ENCODE results near the gene WDR41. TPM values are rescaled to one million over a fixed set of nuclear protein-coding genes. Genes with fewer than 3 reads are reported as not detected.
A peak's percentile ranks its signal among the peaks of the same experiment; 100 is the strongest.

WDR41 gene
- total and polyA plus RNA-seq, 2 of the 4 experiments (the other 2 are of a cell fraction): 38.1 to 72.1 TPM

- no peak overlapping the region for H3K4ac ChIP-seq (ENCODE audit: low read depth, low read length)
- DNase-seq (no peak), ATAC-seq (ENCODE audit: low read depth) (no peak)
- WGBS, 2 experiments (ENCODE audit: extremely low coverage in 2 of 2, insufficient read length in 1 of 2): 100% methylated on average over 1 of the region's 5 CpGs; no CpG with 5 or more reads in 1 of the 2 experiments
- no peak overlapping the region for H3K4me2 ChIP-seq (ENCODE audit: low read depth, low read length)
- TF ChIP-seq BHLHE40 (IDR thresholded peaks at IDR 0.05; ENCODE audit: low read depth, low read length) (no peak), MAFK (IDR thresholded peaks at IDR 0.05; ENCODE audit: low read depth, low read length) (no peak), USF2 (IDR thresholded peaks at IDR 0.05; ENCODE audit: low read depth, low read length) (no peak), CEBPB (IDR thresholded peaks at IDR 0.05; ENCODE audit: low read depth, low read length) (no peak), RFX5 (IDR thresholded peaks at IDR 0.05; ENCODE audit: low read depth, low read length) (no peak)
- H4K8ac ChIP-seq (ENCODE audit: low read depth in 2 of 2, low read length in 2 of 2): no peak overlapping the region
- H3K9me1 ChIP-seq (ENCODE audit: insufficient read depth, low read length): peaks cover 17% of the 10 kb centered on the region
- ChIA-PET CTCF (interaction anchor here (0.6 kb wide), 1 partner anchor 73 kb away, joined by 3 read pairs; no protein-coding TSS in a partner anchor), POLR2A (ENCODE audit: unreplicated experiment) (no interaction called here)
- no peaks in the 10 kb centered on the region for H4K20me1 ChIP-seq (ENCODE audit: insufficient read depth, low read length)
- H3K18ac ChIP-seq (ENCODE audit: low read depth, low read length): no peak overlapping the region
- H3K56ac ChIP-seq (ENCODE audit: extremely low read depth, insufficient read depth, low read length): no peak overlapping the region
- H3K27ac ChIP-seq (ENCODE audit: insufficient read depth, low read length): no peak overlapping the region
- no peaks in the 10 kb centered on the region for H3K9me3 ChIP-seq (ENCODE audit: control insufficient read depth, insufficient read depth, low read length)
- H4K91ac ChIP-seq (ENCODE audit: insufficient read depth, low read depth, low read length): no peak overlapping the region
- no peak overlapping the region for H3K23ac ChIP-seq (ENCODE audit: low read depth, low read length)
- H3K14ac ChIP-seq (replicated peaks; ENCODE audit: low read depth, low read length): no peak overlapping the region
- H4K5ac ChIP-seq (ENCODE audit: low read depth, low read length): no peak overlapping the region
- dilution Hi-C loops (cut with HindIII; ENCODE audit: low sequenced_read_pairs, unreplicated experiment): no loop called here
- in situ Hi-C loops (cut with MboI; ENCODE audit: low sequenced_read_pairs): no loop called here
- peaks cover 0 to 5% of the 10 kb centered on the region in 2 experiments; a peak in 1 of 4 replicates for H3K79me1 ChIP-seq (ENCODE audit: low read depth in 1 of 2, low read length in 2 of 2)
- H3K36me3 ChIP-seq (ENCODE audit: control insufficient read depth, insufficient read depth, low read length): no peaks in the 10 kb centered on the region; the same call in 1 of the 2 replicates
- H2AFZ ChIP-seq (replicated peaks; ENCODE audit: low read length, poor library complexity): no peak overlapping the region
- no peak overlapping the region for H2BK20ac ChIP-seq (ENCODE audit: low read depth, low read length)
- BruUV-seq (replicated peaks): no TSS peak
- intact Hi-C loops (cut with micrococcal nuclease): loop anchor here (5.0 kb wide), 1 partner anchor 67 kb away; the partner anchor contains the start of gene WDR41
- no peaks in the 10 kb centered on the region for H3K27me3 ChIP-seq (ENCODE audit: control insufficient read depth, insufficient read depth, low read length)
- peaks cover 16% of the 10 kb centered on the region for H3K4me1 ChIP-seq (ENCODE audit: control insufficient read depth, insufficient read depth, low read length)
- no peak overlapping the region for H3K9ac ChIP-seq (ENCODE audit: low read depth, low read length)
- no peak overlapping the region for H2BK120ac ChIP-seq (ENCODE audit: low read depth, low read length)
- H2AK9ac ChIP-seq (replicated peaks; ENCODE audit: low read depth, low read length, poor library complexity): no peak overlapping the region
- H2BK5ac ChIP-seq (ENCODE audit: low read depth, low read length, poor library complexity, severe bottlenecking): no peak overlapping the region
- H3K4me3 ChIP-seq (ENCODE audit: insufficient read depth, low read depth, low read length): no peak overlapping the region
- H2BK15ac ChIP-seq (ENCODE audit: low read depth, low read length): 0 out of 3 replicates have a peak overlapping the region, but pooled peaks have one; percentile 14
- H2AK5ac ChIP-seq (ENCODE audit: low read depth, low read length): peak overlapping the region; percentile 36; the same call in 1 of the 2 replicates
Measured at GRCh38 chr5:77425420-77425819, 66.7 kb downstream of the WDR41 start.

Data from IMR-90 (cell line).